Esophagus muscularis mucosa (tissue), 4 donors: ENCODE measurements around the gene THBS2. TPM values are rescaled to one million over a fixed set of nuclear protein-coding genes. Genes with fewer than 3 reads are reported as not detected.

ENCODE experiments used
- DNase-seq: peaks from one replicate; pipeline ENCODE4 v3.0.0-alpha.2; 2017; ENCODE audit errors: extremely low spot score
- H3K27ac ChIP-seq, 4 donors: fragments of 200-600 bp; sonication (generic); replicated peaks in 1 of 4; 1 replicate in 3 of 4; 2 replicates in 1 of 4; pipeline ENCODE4 v1.5.1; 2016 to 2019; ENCODE audit warnings: mild to moderate bottlenecking in 1 of 4
- H3K27me3 ChIP-seq, 4 donors: fragments of 200-600 bp; sonication (generic); one replicate each; pipeline versions ENCODE4 v1.5.1 to v1.6.0; 2016 to 2019
- H3K36me3 ChIP-seq, 4 donors: fragments of 200-600 bp; sonication (generic); one replicate each; pipeline ENCODE4 v1.5.1; 2016 to 2019
- H3K4me1 ChIP-seq, 4 donors: fragments of 200-600 bp; sonication (generic); one replicate each; pipeline ENCODE4 v1.5.1; 2016 to 2019
- H3K4me3 ChIP-seq, 4 donors: fragments of 200-600 bp; sonication (generic); 1 replicate in 2 of 4; 2 replicates in 2 of 4; pipeline ENCODE4 v1.5.1; 2016 to 2019; ENCODE audit warnings: mild to moderate bottlenecking in 4 of 4, moderate library complexity in 1 of 4
- H3K9me3 ChIP-seq, 4 donors: fragments of 200-600 bp; sonication (generic); 1 replicate in 3 of 4; 2 replicates in 1 of 4; pipeline ENCODE4 v1.5.1; 2016 to 2019
- EP300 ChIP-seq: sonication (generic); formaldehyde crosslinking; IDR thresholded peaks from one replicate; pipeline ENCODE4 v1.6.1; 2017; ENCODE audit warnings: antibody characterized with exemption
- POLR2A ChIP-seq: fragments of 450-650 bp; IDR thresholded peaks from one replicate; pipeline ENCODE4 v1.6.1; 2017; ENCODE audit warnings: antibody characterized with exemption, moderate library complexity, mild to moderate bottlenecking, low read depth
- POLR2AphosphoS5 ChIP-seq, 2 donors: sonication (generic); formaldehyde crosslinking; IDR thresholded peaks; one replicate each; pipeline ENCODE4 v1.6.1; 2017; ENCODE audit warnings: antibody characterized with exemption in 2 of 2
- WGBS: methylation state at CpG from one replicate; pipeline ENCODE4 v1.1.5; 2018; 5-methylcytosine and 5-hydroxymethylcytosine counted together
- intact Hi-C: fragments of 100-400 bp; cut with DNase I; formaldehyde crosslinking; loops from one replicate; pipeline ENCODE4 v1.15.1; 2023
- total RNA-seq, 4 donors: library from RNA; depleted of rRNA; stranded (reverse); fragments of >200 nt; gene quantifications; one replicate each; pipeline versions ENCODE4 v1.1.0 to v1.2.1, GENCODE V29; 2016
- TF ChIP-seq, protein P1 (sequence below), 3 experiments: fragments of 200-600 bp in 2 of 3; fragments of 450-650 bp in 1 of 3; sonication (generic) in 2 of 3; IDR thresholded peaks; one replicate each; pipeline ENCODE4 v1.5.1; 2017 to 2019; ENCODE audit warnings: antibody characterized with exemption in 3 of 3, mild to moderate bottlenecking in 2 of 3, moderate library complexity in 1 of 3

THBS2 gene
- total RNA-seq, 4 donors from 2014 or later = 25.7 to 36.4 (median 28.8) TPM

DNA sequence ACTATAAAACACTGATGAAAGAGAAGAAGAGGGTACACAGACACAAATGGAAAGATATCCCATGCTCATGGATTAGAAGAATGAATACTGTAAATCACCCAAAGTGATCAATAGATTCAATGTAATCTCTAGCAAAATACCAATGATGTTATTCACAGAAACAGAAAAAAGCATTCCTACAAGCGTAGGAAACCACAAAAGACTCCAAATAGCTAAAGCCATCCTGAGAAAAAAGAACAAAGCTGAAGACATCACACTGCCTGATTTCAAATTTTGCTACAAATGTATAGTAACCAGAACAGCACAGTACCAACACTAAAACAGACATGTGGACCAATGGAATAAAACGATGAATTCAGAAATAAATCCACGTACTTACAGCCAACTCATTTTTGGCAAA is 43.0 kb downstream of the THBS2 start:
- H3K9me3 ChIP-seq = peaks cover 0 to 9% (median 5%) of the 10 kb centered on the region in 4 donors
- no peak overlapping the region for H3K27ac ChIP-seq
- intact Hi-C loops = no loop called here
- no peak for TF ChIP-seq EP300
- H3K4me1 ChIP-seq = peaks cover 16 to 41% (median 39%) of the 10 kb centered on the region in 4 donors
- no peaks in the 10 kb centered on the region for H3K27me3 ChIP-seq
- H3K4me3 ChIP-seq = no peak overlapping the region
- no peak for DNase-seq
- WGBS = 89% methylated on average over 3 of the region's 3 CpGs
- H3K36me3 ChIP-seq = no peaks in the 10 kb centered on the region

DNA sequence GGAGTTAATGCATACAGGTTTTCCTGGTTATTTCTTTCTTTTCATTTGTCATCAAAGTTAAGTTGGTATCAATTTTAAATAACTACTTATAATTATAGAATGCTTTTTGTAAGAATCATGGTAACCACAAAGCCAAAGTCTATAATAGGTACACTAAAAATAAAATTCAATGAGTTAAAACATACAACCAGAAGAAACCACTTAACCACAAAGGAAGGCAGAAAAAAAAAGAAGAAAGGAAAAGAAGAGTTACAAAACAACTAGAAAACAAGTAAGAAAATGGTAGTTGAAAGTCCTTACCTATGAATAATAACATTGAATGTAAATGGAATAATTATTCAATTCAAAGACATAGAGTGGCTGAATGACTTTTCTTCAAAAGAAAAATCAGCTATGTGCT is 45.6 kb downstream of the THBS2 start:
- Histone ChIP-seq H3K36me3 (no peaks in the 10 kb centered on the region), H3K9me3 (peaks cover 0 to 9% (median 5%) of the 10 kb centered on the region in 4 donors), H3K27me3 (no peaks in the 10 kb centered on the region), H3K4me1 (peaks cover 5 to 27% (median 25%) of the 10 kb centered on the region in 4 donors), H3K4me3 (no peak overlapping the region), H3K27ac (no peak overlapping the region)
- no peak for DNase-seq
- TF ChIP-seq POLR2A (no peak), POLR2AphosphoS5 (IDR thresholded peaks at IDR 0.05) (no peak), EP300 (no peak)
- TF ChIP-seq, protein P1, sequence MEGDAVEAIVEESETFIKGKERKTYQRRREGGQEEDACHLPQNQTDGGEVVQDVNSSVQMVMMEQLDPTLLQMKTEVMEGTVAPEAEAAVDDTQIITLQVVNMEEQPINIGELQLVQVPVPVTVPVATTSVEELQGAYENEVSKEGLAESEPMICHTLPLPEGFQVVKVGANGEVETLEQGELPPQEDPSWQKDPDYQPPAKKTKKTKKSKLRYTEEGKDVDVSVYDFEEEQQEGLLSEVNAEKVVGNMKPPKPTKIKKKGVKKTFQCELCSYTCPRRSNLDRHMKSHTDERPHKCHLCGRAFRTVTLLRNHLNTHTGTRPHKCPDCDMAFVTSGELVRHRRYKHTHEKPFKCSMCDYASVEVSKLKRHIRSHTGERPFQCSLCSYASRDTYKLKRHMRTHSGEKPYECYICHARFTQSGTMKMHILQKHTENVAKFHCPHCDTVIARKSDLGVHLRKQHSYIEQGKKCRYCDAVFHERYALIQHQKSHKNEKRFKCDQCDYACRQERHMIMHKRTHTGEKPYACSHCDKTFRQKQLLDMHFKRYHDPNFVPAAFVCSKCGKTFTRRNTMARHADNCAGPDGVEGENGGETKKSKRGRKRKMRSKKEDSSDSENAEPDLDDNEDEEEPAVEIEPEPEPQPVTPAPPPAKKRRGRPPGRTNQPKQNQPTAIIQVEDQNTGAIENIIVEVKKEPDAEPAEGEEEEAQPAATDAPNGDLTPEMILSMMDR (IDR thresholded peaks at IDR 0.05) = no peak
- intact Hi-C loops = no loop called here

DNA sequence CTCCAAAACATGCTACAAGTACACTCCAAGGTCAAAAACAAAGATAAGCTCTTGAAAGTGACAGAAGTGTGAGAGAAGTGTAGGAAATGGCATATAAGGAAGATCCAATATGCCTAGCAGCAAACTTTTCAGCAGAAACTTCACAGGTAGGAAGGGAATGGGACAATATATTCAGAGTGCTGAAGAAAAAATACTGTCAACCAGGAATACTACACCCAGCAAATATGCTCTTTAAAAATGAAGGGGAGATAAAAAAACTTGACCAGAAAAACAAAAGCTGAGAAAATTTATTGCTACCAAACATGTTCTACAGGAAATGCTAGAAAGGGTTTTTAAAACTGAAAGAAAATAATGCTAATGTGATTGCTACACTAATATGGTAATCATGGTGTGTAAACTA is 46.2 kb downstream of the THBS2 start:
- no peak for DNase-seq
- H3K4me3 ChIP-seq = no peak overlapping the region
- H3K27ac ChIP-seq = no peak overlapping the region
- H3K9me3 ChIP-seq = peaks cover 0 to 9% (median 5%) of the 10 kb centered on the region in 4 donors
- H3K27me3 ChIP-seq = no peaks in the 10 kb centered on the region
- no peaks in the 10 kb centered on the region for H3K36me3 ChIP-seq
- no peak for TF ChIP-seq POLR2AphosphoS5 (IDR thresholded peaks at IDR 0.05)
- TF ChIP-seq EP300 = no peak
- no peak for TF ChIP-seq POLR2A
- TF ChIP-seq, protein P1 (IDR thresholded peaks at IDR 0.05) = no peak
- intact Hi-C loops = no loop called here
- peaks cover 5 to 22% (median 20%) of the 10 kb centered on the region in 4 donors for H3K4me1 ChIP-seq

DNA sequence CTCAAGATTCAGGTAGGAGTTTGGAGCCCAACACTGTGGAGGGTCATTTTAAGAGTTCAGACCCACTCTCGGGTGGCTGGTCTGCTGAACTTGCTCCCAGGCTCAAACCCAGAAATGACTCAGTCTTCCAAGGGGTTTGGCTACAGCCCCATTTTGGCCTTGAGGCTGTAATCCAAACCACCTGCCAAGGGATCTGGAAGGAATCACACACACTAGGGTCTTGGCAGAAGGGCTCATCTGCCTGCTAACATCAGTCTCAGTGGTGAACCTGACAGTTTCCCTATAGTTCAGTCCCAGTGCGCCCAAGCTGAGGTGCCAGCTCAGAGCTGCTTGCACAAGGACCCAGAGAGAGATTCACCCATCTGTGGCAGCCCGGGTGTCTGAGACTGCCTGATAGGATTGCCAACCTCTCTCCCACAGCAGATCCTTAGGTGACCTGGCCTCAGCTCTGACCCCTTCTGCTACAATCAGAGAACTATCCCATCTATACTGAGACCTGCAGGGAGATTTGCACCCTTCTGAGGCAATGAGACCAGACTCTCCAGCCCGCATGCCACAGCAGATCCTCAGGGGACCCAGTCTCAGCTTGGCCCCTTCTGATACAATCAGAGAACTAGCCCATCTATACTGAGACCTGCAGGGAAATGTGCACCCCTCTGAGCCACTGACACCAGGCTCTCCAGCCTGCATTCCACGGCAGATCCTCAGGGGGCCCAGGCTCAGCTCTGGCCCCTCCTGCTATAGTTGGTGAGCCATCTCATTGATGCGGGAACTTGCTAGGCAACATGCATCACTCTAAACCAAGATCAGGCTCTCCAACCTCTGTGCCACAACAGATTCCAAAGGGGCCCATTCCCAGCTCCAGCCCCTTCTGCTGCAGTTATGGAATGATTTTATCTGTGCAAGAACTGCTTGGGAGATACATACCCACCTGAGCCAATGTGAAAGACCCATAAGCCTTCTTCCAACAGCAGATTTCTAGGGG is 48.2 kb downstream of the THBS2 start:
- peaks cover 0 to 9% (median 5%) of the 10 kb centered on the region in 4 donors for H3K9me3 ChIP-seq
- TF ChIP-seq POLR2A (no peak), POLR2AphosphoS5 (IDR thresholded peaks at IDR 0.05) (peak; percentile 55 to 63)
- no peak overlapping the region for H3K4me3 ChIP-seq
- no peaks in the 10 kb centered on the region for H3K36me3 ChIP-seq
- WGBS = 64% methylated on average over 3 of the region's 6 CpGs
- DNase-seq = peak; percentile 87
- peaks cover 5 to 19% (median 17%) of the 10 kb centered on the region in 4 donors for H3K4me1 ChIP-seq
- peak overlapping the region in 3 of 4 donors; percentile 1 to 52 (median 41) for H3K27ac ChIP-seq
- H3K27me3 ChIP-seq = no peaks in the 10 kb centered on the region
- intact Hi-C loops = no loop called here

DNA sequence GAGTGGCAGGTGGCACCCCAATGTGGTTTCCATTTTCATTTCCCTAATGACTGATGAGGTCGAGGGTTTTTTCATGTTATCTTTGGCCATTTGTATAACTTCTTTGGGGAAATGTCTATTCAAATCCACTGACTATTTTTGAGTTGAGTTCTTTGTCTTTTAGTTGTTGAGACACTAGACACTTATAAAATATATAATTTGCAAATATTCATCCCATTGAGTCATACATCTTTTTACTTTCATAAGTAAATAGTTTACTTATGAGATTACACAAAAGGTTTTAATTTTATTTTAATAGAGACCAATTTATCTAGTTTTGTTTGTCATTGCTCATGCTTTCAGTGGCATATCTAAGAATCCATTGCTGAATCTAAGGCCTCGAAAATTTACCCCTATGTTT is 49.5 kb downstream of the THBS2 start:
- H3K9me3 ChIP-seq = peaks cover 0 to 9% (median 5%) of the 10 kb centered on the region in 4 donors
- no peak overlapping the region for H3K4me3 ChIP-seq
- no peaks in the 10 kb centered on the region for H3K27me3 ChIP-seq
- H3K27ac ChIP-seq = peak overlapping the region in 1 of 4 donors; percentile 1
- H3K4me1 ChIP-seq = peaks cover 5 to 19% (median 17%) of the 10 kb centered on the region in 4 donors
- DNase-seq = no peak
- WGBS = 60% methylated on average over 2 of the region's 2 CpGs
- H3K36me3 ChIP-seq = no peaks in the 10 kb centered on the region
- TF ChIP-seq POLR2AphosphoS5 (IDR thresholded peaks at IDR 0.05) (no peak), EP300 (no peak), POLR2A (no peak)
- TF ChIP-seq, protein P1 (IDR thresholded peaks at IDR 0.05) = no peak
- intact Hi-C loops = no loop called here
